Measurements from ENCODE around the gene CNTRL. TPM values are rescaled to one million over a fixed set of nuclear protein-coding genes. Genes with fewer than 3 reads are reported as not detected.

CNTRL gene
- total and polyA plus RNA-seq, 2 of the 8 experiments (the other 6 are each of a cell fraction or from before 2014, with no cell fraction given): 5.1 to 13.9 TPM

DNA sequence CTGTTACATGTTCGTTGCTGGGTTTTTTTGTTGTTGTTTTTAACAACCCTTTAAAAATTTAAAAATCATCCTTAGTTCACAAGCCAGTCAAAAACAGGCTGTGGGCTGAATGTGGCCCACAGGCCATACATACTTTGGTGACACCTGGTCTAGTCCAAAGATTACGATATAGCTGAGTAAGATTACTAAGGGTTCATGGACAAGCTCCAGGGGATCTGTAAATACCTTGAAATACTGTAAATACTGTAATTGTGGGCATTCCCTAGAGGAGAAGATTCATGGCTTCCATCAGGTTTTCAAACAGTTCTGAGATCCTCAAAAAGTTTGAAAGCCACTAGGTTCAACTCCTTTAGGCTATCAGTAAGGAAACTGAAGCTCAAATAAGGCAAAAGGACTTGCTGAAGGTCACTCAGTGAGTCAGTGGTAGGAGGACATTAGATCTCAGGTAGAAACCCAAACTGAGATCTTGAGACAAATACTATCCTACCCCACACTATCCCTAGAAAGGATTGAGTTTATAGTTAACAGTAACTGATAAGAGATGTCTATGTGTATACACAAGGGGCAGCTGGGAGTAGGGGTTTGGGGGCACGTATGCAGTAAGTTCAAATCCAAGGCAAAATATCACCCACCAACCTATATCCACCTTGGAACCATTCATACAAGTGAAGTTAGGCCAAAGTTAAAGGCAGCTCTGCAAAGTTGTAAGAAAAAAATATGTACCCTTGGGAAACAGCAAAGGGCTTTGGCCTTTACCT, 109.1 kb downstream of the CNTRL start (continued):
- TF ChIP-seq SAP30 (IDR thresholded peaks at IDR 0.05; ENCODE audit: insufficient read depth, insufficient replicate concordance, low read length) (no peak), HDAC2 (IDR thresholded peaks at IDR 0.05; ENCODE audit: borderline replicate concordance in 1 of 2, low read depth in 2 of 2, low read length in 2 of 2) (no peak), TAF1 (IDR thresholded peaks at IDR 0.05; ENCODE audit: low read depth, low read length) (no peak), POLR2A (IDR thresholded peaks at IDR 0.05; ENCODE audit: control extremely low read depth in 1 of 2, low read depth in 2 of 2, low read length in 2 of 2) (no peak), SRF (IDR thresholded peaks at IDR 0.05; ENCODE audit: low read depth, low read length) (no peak), CBX8 (IDR thresholded peaks at IDR 0.05; ENCODE audit: borderline replicate concordance, low read depth, low read length) (no peak), NANOG (IDR thresholded peaks at IDR 0.05; ENCODE audit: insufficient read depth, low read depth, low read length, poor library complexity, severe bottlenecking) (no peak), ZNF274 (IDR thresholded peaks at IDR 0.05; ENCODE audit: borderline replicate concordance, extremely low read depth, low read length) (no peak), MAFK (IDR thresholded peaks at IDR 0.05; ENCODE audit: low read depth, low read length) (no peak), KDM4A (IDR thresholded peaks at IDR 0.05; ENCODE audit: low read depth, low read length, severe bottlenecking) (no peak)
